Left kidney (tissue), 8 donors: ENCODE results near the gene CPN1. TPM values are rescaled to one million over a fixed set of nuclear protein-coding genes. Genes with fewer than 3 reads are reported as not detected.
"Not testable (repeated sequence)": the region's sequence is repeated elsewhere in the genome, so short reads cannot be mapped to it uniquely, and the experiment has no call there.

Experiments used
- DNase-seq: peaks from one replicate; pipeline ENCODE4 v3.0.0-alpha.2; 2013
- long read RNA-seq, 8 donors: transcript quantifications; one replicate each; lab custom pipeline, GENCODE V29; 2026
- polyA plus RNA-seq: library from polyadenylated mRNA; unstranded; fragments of 120-200 nt; gene quantifications from one replicate; pipeline ENCODE4 v1.2.1, GENCODE V29; 2013; ENCODE audit not compliant: insufficient read length

CPN1 gene
- polyA plus RNA-seq, result 3.0 TPM
- long read RNA-seq, donor 1, partial matches to known transcripts, result 0 of 1 reads
- long read RNA-seq, donor 1, other reads (novel, unspliced or antisense), result 0 of 1 reads
- long read RNA-seq, donor 2, partial matches to known transcripts, result 0 of 2 reads
- long read RNA-seq, donor 2, other reads (novel, unspliced or antisense), result 0 of 2 reads
- long read RNA-seq, donor 3, partial matches to known transcripts, result 0 of 2 reads
- long read RNA-seq, donor 3, other reads (novel, unspliced or antisense), result 0 of 2 reads
- long read RNA-seq, donor 4, result 0 reads
- long read RNA-seq, donor 5, partial matches to known transcripts, result 0 of 2 reads
- long read RNA-seq, donor 5, other reads (novel, unspliced or antisense), result 0 of 2 reads
- long read RNA-seq, donor 6, result 0 reads
- long read RNA-seq, donor 7, partial matches to known transcripts, result 0 of 1 reads
- long read RNA-seq, donor 7, other reads (novel, unspliced or antisense), result 0 of 1 reads
- long read RNA-seq, donor 8, partial matches to known transcripts, result 0 of 1 reads
- long read RNA-seq, donor 8, other reads (novel, unspliced or antisense), result 0 of 1 reads

GRCh38 chr10:100081075-100082001 lies at the start of gene CPN1:
Gene CPN1, minus strand, starts transcription at chr10:100081869. Its CDS starts 244 bp downstream, at chr10:100081625.
- no peak for DNase-seq

- peak; percentile 15 for DNase-seq
Observed at GRCh38 chr10:100130831-100131230, 49.2 kb upstream of the CPN1 start.

DNA sequence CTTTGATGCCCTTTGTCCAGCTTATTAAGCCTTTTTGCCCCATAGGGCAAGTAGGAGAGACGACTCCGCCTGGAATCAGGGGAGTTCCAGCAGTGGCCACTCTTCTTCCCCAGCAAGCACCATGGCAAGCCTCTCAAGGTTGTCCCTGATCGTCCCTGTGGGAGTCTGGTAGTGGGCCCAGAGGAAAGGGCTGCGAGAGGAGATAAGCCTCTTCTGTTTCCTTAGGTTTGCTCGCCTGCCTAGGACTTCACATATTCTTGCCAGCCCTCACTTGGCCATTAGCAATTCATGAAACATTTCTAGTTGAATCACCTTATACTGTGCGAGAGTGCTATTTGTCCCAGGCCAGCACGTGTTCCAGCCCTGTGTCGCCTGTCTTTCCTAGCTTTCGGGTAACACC lies 47.8 kb upstream of the CPN1 start:
- no peak for DNase-seq

GRCh38 chr10:100128951-100129350 lies 47.3 kb upstream of the CPN1 start:
- no peak for DNase-seq

GRCh38 chr10:100125335-100125734 lies 43.7 kb upstream of the CPN1 start:
- not testable (repeated sequence) for DNase-seq

- DNase-seq, result no peak
Observed at GRCh38 chr10:100124097-100124496, 42.4 kb upstream of the CPN1 start.

- DNase-seq, result no peak
Observed at GRCh38 chr10:100122780-100123179, 41.1 kb upstream of the CPN1 start.

DNA sequence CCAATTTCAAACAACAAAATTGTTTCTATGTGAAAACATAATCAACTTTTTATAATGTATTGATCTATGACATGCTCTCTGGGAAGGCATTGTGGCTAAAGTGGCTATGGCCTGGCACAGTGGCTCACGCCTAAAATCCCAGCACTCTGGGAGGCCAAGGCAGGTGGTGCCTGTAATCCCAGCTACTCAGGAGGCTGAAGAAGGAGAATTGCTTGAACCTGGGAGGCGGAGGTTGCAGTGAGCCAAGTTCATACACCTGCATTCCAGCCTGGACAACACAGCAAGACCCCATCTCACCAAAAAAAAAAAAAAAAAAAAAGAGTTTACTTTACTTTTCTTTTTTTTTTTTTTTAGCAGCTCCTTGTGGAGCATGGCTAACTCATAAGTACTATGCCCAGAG lies 38.9 kb upstream of the CPN1 start:
- DNase-seq, result no peak

DNA sequence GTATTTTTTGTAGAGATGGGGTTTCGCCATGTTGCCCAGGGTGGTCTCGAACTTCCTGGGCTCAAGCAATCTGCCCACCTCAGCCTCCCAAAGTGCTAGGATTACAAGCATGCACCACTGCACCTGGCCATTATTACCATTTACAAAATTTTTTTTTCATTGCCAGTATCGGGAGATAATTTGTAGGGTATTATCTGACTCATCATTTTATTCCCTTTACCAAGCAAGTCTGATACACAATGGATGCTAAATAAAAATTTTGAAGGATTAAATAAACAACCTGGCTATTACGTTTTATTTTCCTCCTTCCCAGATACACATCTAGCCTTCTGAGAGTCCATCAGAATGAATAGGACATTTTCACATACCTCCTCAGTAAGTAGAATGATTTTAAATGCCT lies 38.1 kb upstream of the CPN1 start:
- DNase-seq, result no peak

DNA sequence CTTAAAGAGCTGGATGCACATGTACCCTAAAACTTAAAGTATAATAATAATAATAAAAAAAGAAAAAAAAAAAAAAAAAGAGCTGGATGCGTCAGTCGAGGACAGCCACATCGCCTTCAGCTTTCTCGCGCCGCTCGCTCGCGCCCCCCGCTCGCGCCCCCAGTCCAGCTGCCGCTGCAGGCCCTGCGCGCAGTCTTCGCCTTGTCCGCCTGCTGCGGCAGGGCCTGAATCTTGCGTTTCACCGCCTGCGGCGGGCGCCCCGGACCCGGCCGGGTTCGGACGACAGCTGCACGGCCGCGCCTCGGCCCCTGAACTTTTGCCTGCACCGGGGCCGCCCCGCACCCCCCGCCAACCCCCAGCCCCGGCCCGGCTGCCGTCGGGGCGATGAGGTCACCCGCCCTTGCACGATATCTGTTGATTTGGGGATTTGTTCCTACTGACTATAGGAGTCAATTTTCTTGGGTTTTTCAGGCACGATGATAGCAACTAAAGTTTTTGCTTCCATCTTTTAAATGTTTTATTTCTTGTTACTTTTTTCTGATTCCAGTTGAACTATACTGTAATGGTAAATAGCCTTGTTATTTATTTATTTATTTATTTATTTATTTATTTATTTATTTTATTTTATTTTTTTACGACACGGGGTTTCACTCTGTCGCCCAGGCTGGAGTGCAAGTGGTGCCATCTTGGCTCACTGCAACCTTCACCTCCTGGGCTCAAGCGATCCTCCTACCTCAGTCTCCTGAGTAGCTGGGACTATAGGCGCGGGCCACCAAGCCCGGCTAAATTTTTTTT lies 33.5 kb upstream of the CPN1 start:
- DNase-seq, result peak; percentile 17

DNA sequence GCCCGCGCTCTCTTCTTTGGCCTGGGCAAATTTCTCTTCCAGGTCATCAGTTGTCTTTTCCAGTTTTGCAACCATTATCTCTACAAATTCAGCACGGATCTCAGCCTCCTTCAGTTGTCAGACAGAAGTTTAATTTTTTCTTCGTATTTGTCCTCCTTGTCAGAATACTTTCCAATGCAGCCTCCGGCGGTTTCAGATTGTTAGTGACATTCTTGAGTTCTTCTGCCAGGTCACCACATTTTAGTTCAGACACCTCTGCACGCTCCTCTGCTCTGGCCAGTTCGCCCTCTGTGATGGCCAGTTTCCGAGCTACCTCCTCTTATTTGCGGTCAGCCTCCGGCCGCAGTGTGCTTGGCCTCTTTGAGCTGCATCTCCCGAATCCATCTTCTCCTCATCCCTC lies 32.8 kb upstream of the CPN1 start:
- no peak for DNase-seq

DNA sequence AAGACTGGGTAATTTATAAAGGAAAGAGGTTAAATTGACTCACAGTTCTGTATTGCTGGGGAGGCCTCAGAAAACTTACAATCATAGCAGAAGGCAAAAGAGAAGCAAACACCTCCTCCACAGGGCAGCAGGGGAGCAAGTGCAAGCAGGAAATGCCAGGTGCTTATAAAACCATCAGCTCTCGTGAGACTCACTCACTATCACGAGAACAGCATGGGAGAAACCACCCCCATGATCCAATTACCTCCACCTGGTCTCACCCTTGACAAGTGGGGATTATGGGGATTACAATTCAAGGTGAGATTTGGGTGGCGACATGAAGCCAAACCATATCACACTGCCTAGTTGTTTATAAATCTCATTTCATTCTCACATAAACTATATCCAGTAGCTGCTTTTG lies 28.0 kb upstream of the CPN1 start:
- DNase-seq, result no peak

DNA sequence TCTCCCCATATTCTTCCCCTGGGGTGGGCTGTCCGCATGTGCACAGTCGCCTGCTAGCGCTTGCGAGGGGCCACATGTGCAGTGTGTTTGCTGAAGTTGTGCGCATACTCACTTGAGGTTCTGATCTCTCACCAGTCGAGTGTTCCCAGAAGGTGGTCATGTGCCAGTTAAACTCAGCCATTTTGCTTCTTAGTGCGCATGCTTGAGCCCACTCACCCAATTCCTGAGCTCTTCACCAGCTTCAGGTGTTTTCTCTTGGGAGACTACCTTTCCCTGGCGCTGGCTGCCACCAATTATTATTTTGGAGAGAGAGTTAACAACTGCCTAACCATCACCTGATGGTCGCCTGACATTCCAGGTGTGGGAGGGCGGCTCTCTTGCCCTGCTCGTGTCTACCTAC lies 25.2 kb upstream of the CPN1 start:
- DNase-seq, result no peak

DNA sequence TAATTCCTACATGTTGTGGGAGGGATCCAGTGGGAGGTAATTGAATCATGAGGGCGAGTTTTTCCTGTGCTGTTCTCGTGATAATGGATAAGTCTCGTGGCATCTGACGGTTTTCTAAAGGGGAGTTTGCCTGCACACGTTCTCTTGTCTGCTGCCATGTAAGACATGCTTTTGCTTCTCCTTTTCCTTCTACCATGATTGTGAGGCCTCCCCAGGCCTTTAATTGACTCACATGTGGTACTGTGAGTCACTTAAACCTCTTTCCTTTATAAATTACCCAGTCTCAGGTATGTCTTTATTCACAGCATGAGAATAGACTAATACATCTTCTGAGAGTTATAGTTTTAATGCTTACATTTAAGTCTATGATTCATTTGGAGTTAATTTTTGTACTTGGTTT lies 22.6 kb upstream of the CPN1 start:
- no peak for DNase-seq

- DNase-seq, result no peak
Observed at GRCh38 chr10:100103581-100103980, 21.9 kb upstream of the CPN1 start.

GRCh38 chr10:100101192-100102076 lies 19.8 kb upstream of the CPN1 start:
- DNase-seq, result no peak

DNA sequence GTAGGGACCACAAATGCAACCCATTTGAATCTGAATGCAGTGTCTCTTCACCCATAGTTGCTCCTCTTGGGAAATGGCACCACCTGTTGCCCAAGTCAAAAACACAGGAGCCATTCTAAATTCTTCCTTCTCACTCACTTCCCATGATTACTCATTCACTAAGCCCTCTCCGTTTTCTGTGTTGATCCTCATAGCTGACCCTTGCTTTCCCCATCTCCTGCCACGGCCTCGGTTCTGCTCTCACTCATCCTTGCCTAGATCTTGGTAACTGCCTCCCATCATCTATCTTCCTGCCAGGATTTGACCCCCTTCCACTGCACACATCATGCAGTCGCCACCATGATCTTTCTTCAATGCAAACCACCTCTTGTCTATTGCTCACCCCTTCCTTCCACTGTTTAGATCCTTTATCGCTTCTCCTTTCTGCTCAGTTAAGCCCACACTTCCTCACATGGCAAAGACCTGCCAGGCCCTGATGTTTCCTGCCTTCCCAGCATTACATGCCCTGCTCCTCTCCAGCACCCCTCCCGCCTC lies 19.0 kb upstream of the CPN1 start:
- no peak for DNase-seq

DNA sequence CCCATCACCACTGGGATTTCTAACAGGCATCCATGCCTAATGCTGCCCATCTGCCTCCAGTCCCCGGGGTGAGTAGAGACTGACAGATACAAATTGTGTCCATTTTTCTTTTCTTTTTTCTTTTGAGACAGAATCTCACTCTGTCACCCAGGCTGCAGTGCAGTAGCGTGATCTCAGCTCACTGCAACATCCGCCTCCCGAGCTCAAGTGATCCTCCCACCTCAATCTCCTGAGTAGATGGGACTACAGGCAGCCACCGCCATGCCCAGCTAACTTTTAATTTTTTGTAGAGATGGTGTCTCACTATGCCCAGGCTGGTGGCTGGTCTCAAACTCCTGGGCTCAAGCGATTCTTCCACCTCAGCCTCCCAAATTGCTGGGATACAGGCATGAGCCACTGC lies 7.6 kb upstream of the CPN1 start:
- DNase-seq, result no peak

- DNase-seq, result not testable (repeated sequence)
Observed at GRCh38 chr10:100086708-100087107, 5.0 kb upstream of the CPN1 start.

GRCh38 chr10:100085596-100085995 lies 3.9 kb upstream of the CPN1 start:
- DNase-seq, result no peak

DNA sequence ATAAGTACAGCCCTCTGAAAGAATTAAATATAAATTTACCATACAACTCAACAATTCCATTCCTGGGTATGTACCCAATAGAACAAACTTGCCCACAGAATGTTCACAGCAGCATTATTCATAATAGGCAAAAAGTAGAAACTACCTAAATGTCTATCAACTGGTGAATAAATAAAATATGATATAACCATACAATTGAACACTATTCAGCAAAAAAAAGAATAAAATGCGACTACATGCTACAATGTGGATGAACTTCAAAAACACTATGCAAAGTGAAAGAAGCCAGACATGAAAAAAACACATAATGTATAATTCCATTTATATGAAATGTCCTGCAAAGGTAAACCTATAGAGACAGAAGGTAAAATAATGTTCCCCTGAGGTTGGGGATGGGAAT lies 2.0 kb upstream of the CPN1 start:
- DNase-seq, result no peak
